Raji (cell line): ENCODE measurements around the gene ADAMTS9.

ENCODE experiments used
- POLR2A ChIP-seq: IDR thresholded peaks from 2 replicates; pipeline ENCODE4 v1.6.1; 2011; ENCODE audit warnings: low read depth, low read length, control low read depth; ENCODE audit not compliant: insufficient read depth

ADAMTS9 gene

GRCh38 chr3:64687781-64688604, at the start of gene ADAMTS9:
Gene ADAMTS9, minus strand, starts transcription at chr3:64688000. Its CDS starts 343 bp downstream, at chr3:64687657.
- TF ChIP-seq POLR2A: no peak

GRCh38 chr3:64732576-64732975, 44.8 kb upstream of the ADAMTS9 start:
- no peak for TF ChIP-seq POLR2A

- no peak for TF ChIP-seq POLR2A
These were observed 42.9 kb upstream of the ADAMTS9 start for GRCh38 chr3:64730681-64731080.

- no peak for TF ChIP-seq POLR2A
These were observed 41.2 kb upstream of the ADAMTS9 start for GRCh38 chr3:64728994-64729393.

- no peak for TF ChIP-seq POLR2A
These were observed 40.6 kb upstream of the ADAMTS9 start for GRCh38 chr3:64728428-64728827.

GRCh38 chr3:64726414-64727090, 38.8 kb upstream of the ADAMTS9 start:
- no peak for TF ChIP-seq POLR2A

GRCh38 chr3:64718976-64719375, 31.2 kb upstream of the ADAMTS9 start:
- TF ChIP-seq POLR2A: no peak

- TF ChIP-seq POLR2A: no peak
These were observed 30.2 kb upstream of the ADAMTS9 start for GRCh38 chr3:64717872-64718613.

- TF ChIP-seq POLR2A: no peak
These were observed 29.6 kb upstream of the ADAMTS9 start for GRCh38 chr3:64717411-64717810.

- no peak for TF ChIP-seq POLR2A
These were observed 28.4 kb upstream of the ADAMTS9 start for GRCh38 chr3:64716110-64716710.

GRCh38 chr3:64715211-64715982, 27.6 kb upstream of the ADAMTS9 start:
- TF ChIP-seq POLR2A: no peak

GRCh38 chr3:64708456-64708855, 20.7 kb upstream of the ADAMTS9 start:
- TF ChIP-seq POLR2A: no peak

GRCh38 chr3:64705946-64706345, 18.1 kb upstream of the ADAMTS9 start:
- no peak for TF ChIP-seq POLR2A

GRCh38 chr3:64696896-64697295, 9.1 kb upstream of the ADAMTS9 start:
- no peak for TF ChIP-seq POLR2A
